Measurements from ENCODE around the gene MCRS1. TPM values are rescaled to one million over a fixed set of nuclear protein-coding genes. Genes with fewer than 3 reads are reported as not detected.
"Not testable (repeated sequence)": the region's sequence is repeated elsewhere in the genome, so short reads cannot be mapped to it uniquely, and the experiment has no call there.

MCRS1 gene
- total and polyA plus RNA-seq, 10 of the 15 experiments (the other 5 are each of a cell fraction or from before 2014, with no cell fraction given): 34.3 to 82.8 (median 57.6) TPM

GRCh38 chr12:49509681-49510080 is 58.3 kb downstream of the MCRS1 start:
- H3K27me3 ChIP-seq (replicated peaks in 1 of 2; ENCODE audit: control insufficient read depth in 2 of 2, insufficient read depth in 2 of 2, low read length in 1 of 2); H3K27ac ChIP-seq (ENCODE audit: control insufficient read depth, insufficient read depth); H3K9ac ChIP-seq (ENCODE audit: control insufficient read depth, insufficient read depth, low read length); DNase-seq (ENCODE audit: low read depth, low spot score); H3K4me2 ChIP-seq (ENCODE audit: control insufficient read depth, insufficient read depth); H3K36me3 ChIP-seq (ENCODE audit: control insufficient read depth in 2 of 2, insufficient read depth in 2 of 2, low read length in 1 of 2); H3K9me3 ChIP-seq (replicated peaks; ENCODE audit: control insufficient read depth, insufficient read depth, low read length); ATAC-seq; H3K4me3 ChIP-seq; H4K20me1 ChIP-seq (ENCODE audit: control insufficient read depth, insufficient read depth); FAIRE-seq; BruUV-seq (replicated peaks); H3K4me1 ChIP-seq (ENCODE audit: control insufficient read depth, insufficient read depth, low read length); intact Hi-C loops (cut with micrococcal nuclease; ENCODE audit: unreplicated experiment); in situ Hi-C loops (cut with MboI); H3K79me2 ChIP-seq (ENCODE audit: control insufficient read depth, insufficient read depth, low read length); H2AFZ ChIP-seq (ENCODE audit: control insufficient read depth, low read depth, low read length): not testable (repeated sequence)
- SMC1A ChIA-PET (ENCODE audit: uncharacterized antibody, unreplicated experiment): interaction anchor here (6.4 to 33.2 kb wide), 2 partner anchors 11 to 148 kb away, joined by 43 to 740 read pairs; partner anchors contain the start of gene SPATS2
- POLR2A ChIA-PET: interaction anchor here (0.6 to 0.7 kb wide), 3 partner anchors 112 to 411 kb away, joined by 3 to 5 read pairs (median 3); no protein-coding TSS in a partner anchor
- 97% methylated on average over 8 of the region's 8 CpGs for WGBS (ENCODE audit: insufficient coverage, insufficient replicate concordance, low lambda C conversion rate, missing lambda C conversion rate)
- CTCF ChIA-PET: interaction anchor here (0.6 to 10.1 kb wide), 8 partner anchors 13 to 241 kb away, joined by 3 to 712 read pairs (median 9); partner anchors contain the start of gene SPATS2
- RAD21 ChIA-PET (ENCODE audit: unreplicated experiment): interaction anchor here (0.7 to 7.3 kb wide), 6 partner anchors 12 to 221 kb away, joined by 3 to 258 read pairs (median 4); no protein-coding TSS in a partner anchor

Small RNA genes lying within 50 kb of the gene (small RNA-seq; reads per million reads assigned to genes)
- not detected for gene POLR2KP1
- gene RNU6-834P: not detected

Other genes starting within 250 kb of the MCRS1 start
Only the 7 nearest of the 9 such genes appear.
- 0.05 and 0.11 TPM in 2 replicates for gene DNAJC22, start 221.3 kb downstream of the MCRS1 start, total RNA-seq (2014; rRNA removed)
- gene DNAJC22, start 221.3 kb downstream of the MCRS1 start, total RNA-seq (2014; rRNA removed; fragmentation: Illumina TruSeq; extraction: Trizol): 0.09 TPM in 2 replicates
- 0.15 and 0.19 TPM in 2 replicates for gene DNAJC22, start 221.3 kb downstream of the MCRS1 start, total RNA-seq (2021)
- 0.61 and 0.82 TPM in 2 replicates for gene DNAJC22, start 221.3 kb downstream of the MCRS1 start, polyA plus RNA-seq (2011; rRNA removed)
- gene DNAJC22, start 221.3 kb downstream of the MCRS1 start, polyA plus RNA-seq (2014; fragmentation: Illumina TruSeq; extraction: Trizol): 0.06 and 0.10 TPM in 2 replicates
- gene DNAJC22, start 221.3 kb downstream of the MCRS1 start, polyA plus RNA-seq (2014; fragmentation: Nextera tagmentation; extraction: Ambion mirVana): not detected
- gene DNAJC22, start 221.3 kb downstream of the MCRS1 start, polyA plus RNA-seq (2014; rRNA removed): 0.20 and 0.44 TPM in 2 replicates
- under 1 TPM in 1 of 2 experiments, not detected in 1; 0.13 TPM for gene DNAJC22, start 221.3 kb downstream of the MCRS1 start, polyA plus RNA-seq (2016; fragmentation: Nextera tagmentation; extraction: Ambion mirVana)
- gene SPATS2, start 200.7 kb downstream of the MCRS1 start, total RNA-seq (2014; rRNA removed): 17.2 and 23.0 TPM in 2 replicates
- gene SPATS2, start 200.7 kb downstream of the MCRS1 start, total RNA-seq (2014; rRNA removed; fragmentation: Illumina TruSeq; extraction: Trizol): 29.6 and 30.0 TPM in 2 replicates
- 22.7 and 26.2 TPM in 2 replicates for gene SPATS2, start 200.7 kb downstream of the MCRS1 start, total RNA-seq (2021)
- gene SPATS2, start 200.7 kb downstream of the MCRS1 start, polyA plus RNA-seq (2011; rRNA removed): 54.2 and 76.7 TPM in 2 replicates
- gene SPATS2, start 200.7 kb downstream of the MCRS1 start, polyA plus RNA-seq (2014; fragmentation: Illumina TruSeq; extraction: Trizol): 36.0 and 39.8 TPM in 2 replicates
- 10 to 100 TPM in 1 of 2 experiments, 1 to 10 TPM in 1; 9.0 to 12.9 TPM for gene SPATS2, start 200.7 kb downstream of the MCRS1 start, polyA plus RNA-seq (2014; fragmentation: Nextera tagmentation; extraction: Ambion mirVana)
- gene SPATS2, start 200.7 kb downstream of the MCRS1 start, polyA plus RNA-seq (2014; rRNA removed): 25.2 TPM in 2 replicates
- 10 to 100 TPM; 28.8 to 36.9 TPM for gene SPATS2, start 200.7 kb downstream of the MCRS1 start, polyA plus RNA-seq (2016; fragmentation: Nextera tagmentation; extraction: Ambion mirVana)
- 0.11 and 0.45 TPM in 2 replicates for gene KCNH3, start 29.1 kb downstream of the MCRS1 start, total RNA-seq (2014; rRNA removed)
- 0.05 TPM in 1 of 2 replicates, not detected in the other for gene KCNH3, start 29.1 kb downstream of the MCRS1 start, total RNA-seq (2014; rRNA removed; fragmentation: Illumina TruSeq; extraction: Trizol)
- gene KCNH3, start 29.1 kb downstream of the MCRS1 start, total RNA-seq (2021): 0.08 and 0.29 TPM in 2 replicates
- gene KCNH3, start 29.1 kb downstream of the MCRS1 start, polyA plus RNA-seq (2011; rRNA removed): 0.03 TPM in 1 of 2 replicates, not detected in the other
- 0.04 TPM in 1 of 2 replicates, not detected in the other for gene KCNH3, start 29.1 kb downstream of the MCRS1 start, polyA plus RNA-seq (2014; fragmentation: Illumina TruSeq; extraction: Trizol)
- gene KCNH3, start 29.1 kb downstream of the MCRS1 start, polyA plus RNA-seq (2014; fragmentation: Nextera tagmentation; extraction: Ambion mirVana): not detected
- gene KCNH3, start 29.1 kb downstream of the MCRS1 start, polyA plus RNA-seq (2014; rRNA removed): 0.26 and 0.49 TPM in 2 replicates
- gene KCNH3, start 29.1 kb downstream of the MCRS1 start, polyA plus RNA-seq (2016; fragmentation: Nextera tagmentation; extraction: Ambion mirVana): not detected
- gene FAM186B, start 37.5 kb upstream of the MCRS1 start, total RNA-seq (2014; rRNA removed): 0.51 and 0.87 TPM in 2 replicates
- 0.58 and 0.60 TPM in 2 replicates for gene FAM186B, start 37.5 kb upstream of the MCRS1 start, total RNA-seq (2014; rRNA removed; fragmentation: Illumina TruSeq; extraction: Trizol)
- gene FAM186B, start 37.5 kb upstream of the MCRS1 start, total RNA-seq (2021): 0.48 and 0.69 TPM in 2 replicates
- gene FAM186B, start 37.5 kb upstream of the MCRS1 start, polyA plus RNA-seq (2011; rRNA removed): 0.10 and 0.20 TPM in 2 replicates
- 0.46 and 0.51 TPM in 2 replicates for gene FAM186B, start 37.5 kb upstream of the MCRS1 start, polyA plus RNA-seq (2014; fragmentation: Illumina TruSeq; extraction: Trizol)
- gene FAM186B, start 37.5 kb upstream of the MCRS1 start, polyA plus RNA-seq (2014; fragmentation: Nextera tagmentation; extraction: Ambion mirVana): under 1 TPM; 0.13 to 0.42 TPM
- 0.45 and 0.51 TPM in 2 replicates for gene FAM186B, start 37.5 kb upstream of the MCRS1 start, polyA plus RNA-seq (2014; rRNA removed)
- gene FAM186B, start 37.5 kb upstream of the MCRS1 start, polyA plus RNA-seq (2016; fragmentation: Nextera tagmentation; extraction: Ambion mirVana): under 1 TPM; 0.57 to 0.79 TPM
- 7.2 and 7.7 TPM in 2 replicates for gene PRPF40B, start 55.4 kb upstream of the MCRS1 start, total RNA-seq (2014; rRNA removed)
- gene PRPF40B, start 55.4 kb upstream of the MCRS1 start, total RNA-seq (2014; rRNA removed; fragmentation: Illumina TruSeq; extraction: Trizol): 6.9 and 7.1 TPM in 2 replicates
- gene PRPF40B, start 55.4 kb upstream of the MCRS1 start, total RNA-seq (2021): 12.9 and 13.2 TPM in 2 replicates
- 3.2 and 6.1 TPM in 2 replicates for gene PRPF40B, start 55.4 kb upstream of the MCRS1 start, polyA plus RNA-seq (2011; rRNA removed)
- gene PRPF40B, start 55.4 kb upstream of the MCRS1 start, polyA plus RNA-seq (2014; fragmentation: Illumina TruSeq; extraction: Trizol): 3.2 and 6.7 TPM in 2 replicates
- gene PRPF40B, start 55.4 kb upstream of the MCRS1 start, polyA plus RNA-seq (2014; fragmentation: Nextera tagmentation; extraction: Ambion mirVana): 1 to 10 TPM in 1 of 2 experiments, under 1 TPM in 1; 0.31 to 1.2 TPM
- 8.5 and 11.0 TPM in 2 replicates for gene PRPF40B, start 55.4 kb upstream of the MCRS1 start, polyA plus RNA-seq (2014; rRNA removed)
- gene PRPF40B, start 55.4 kb upstream of the MCRS1 start, polyA plus RNA-seq (2016; fragmentation: Nextera tagmentation; extraction: Ambion mirVana): 10 to 100 TPM; 16.3 to 17.9 TPM
- gene FMNL3, start 139.3 kb upstream of the MCRS1 start, total RNA-seq (2014; rRNA removed): 44.1 and 46.8 TPM in 2 replicates
- 29.1 and 29.2 TPM in 2 replicates for gene FMNL3, start 139.3 kb upstream of the MCRS1 start, total RNA-seq (2014; rRNA removed; fragmentation: Illumina TruSeq; extraction: Trizol)
- 60.5 and 64.9 TPM in 2 replicates for gene FMNL3, start 139.3 kb upstream of the MCRS1 start, total RNA-seq (2021)
- gene FMNL3, start 139.3 kb upstream of the MCRS1 start, polyA plus RNA-seq (2011; rRNA removed): 40.6 and 47.6 TPM in 2 replicates
- 35.3 and 40.6 TPM in 2 replicates for gene FMNL3, start 139.3 kb upstream of the MCRS1 start, polyA plus RNA-seq (2014; fragmentation: Illumina TruSeq; extraction: Trizol)
- 1 to 10 TPM; 3.0 to 5.3 TPM for gene FMNL3, start 139.3 kb upstream of the MCRS1 start, polyA plus RNA-seq (2014; fragmentation: Nextera tagmentation; extraction: Ambion mirVana)
- gene FMNL3, start 139.3 kb upstream of the MCRS1 start, polyA plus RNA-seq (2014; rRNA removed): 32.6 and 35.0 TPM in 2 replicates
- 10 to 100 TPM; 15.1 to 15.7 TPM for gene FMNL3, start 139.3 kb upstream of the MCRS1 start, polyA plus RNA-seq (2016; fragmentation: Nextera tagmentation; extraction: Ambion mirVana)
- gene TMBIM6, start 173.4 kb upstream of the MCRS1 start, total RNA-seq (2014; rRNA removed): 231 and 268 TPM in 2 replicates
- 221 and 224 TPM in 2 replicates for gene TMBIM6, start 173.4 kb upstream of the MCRS1 start, total RNA-seq (2014; rRNA removed; fragmentation: Illumina TruSeq; extraction: Trizol)
- 302 and 306 TPM in 2 replicates for gene TMBIM6, start 173.4 kb upstream of the MCRS1 start, total RNA-seq (2021)
- 505 and 603 TPM in 2 replicates for gene TMBIM6, start 173.4 kb upstream of the MCRS1 start, polyA plus RNA-seq (2011; rRNA removed)
- 308 and 371 TPM in 2 replicates for gene TMBIM6, start 173.4 kb upstream of the MCRS1 start, polyA plus RNA-seq (2014; fragmentation: Illumina TruSeq; extraction: Trizol)
- 1,000 to 10,000 TPM in 1 of 2 experiments, 100 to 1,000 TPM in 1; 853 to 1,192 TPM for gene TMBIM6, start 173.4 kb upstream of the MCRS1 start, polyA plus RNA-seq (2014; fragmentation: Nextera tagmentation; extraction: Ambion mirVana)
- gene TMBIM6, start 173.4 kb upstream of the MCRS1 start, polyA plus RNA-seq (2014; rRNA removed): 220 and 242 TPM in 2 replicates
- gene TMBIM6, start 173.4 kb upstream of the MCRS1 start, polyA plus RNA-seq (2016; fragmentation: Nextera tagmentation; extraction: Ambion mirVana): 100 to 1,000 TPM; 451 to 455 TPM

All from GM12878 (cell line).